Fibroblast of lung (primary cell): Measurements from ENCODE around the gene ZNF433. TPM values are rescaled to one million over a fixed set of nuclear protein-coding genes. Genes with fewer than 3 reads are reported as not detected.
"Not testable (repeated sequence)": the region's sequence is repeated elsewhere in the genome, so short reads cannot be mapped to it uniquely, and the experiment has no call there.

Experiments
- DNase-seq, 2 donors: peaks; one replicate each; pipeline versions ENCODE4 v3.0.0 to v3.0.0-alpha.2; 2010; ENCODE audit warnings: low read depth in 2 of 2
- H2AFZ ChIP-seq: 2 replicates; pipeline ENCODE4 v1.5.1; 2012; ENCODE audit warnings: low read length, control low read depth, inconsistent platforms
- H3K27ac ChIP-seq: 2 replicates; pipeline ENCODE4 v1.5.1; 2011; ENCODE audit warnings: low read length, control low read depth; ENCODE audit not compliant: insufficient read depth
- H3K27me3 ChIP-seq: 2 replicates; pipeline ENCODE4 v1.5.1; 2011; ENCODE audit warnings: mild to moderate bottlenecking, low read length; ENCODE audit not compliant: control insufficient read depth, insufficient read depth
- H3K36me3 ChIP-seq: 2 replicates; pipeline ENCODE4 v1.5.1; 2011; ENCODE audit warnings: low read length; ENCODE audit not compliant: control insufficient read depth, insufficient read depth
- H3K4me1 ChIP-seq: 2 replicates; pipeline ENCODE4 v1.5.1; 2011; ENCODE audit warnings: low read length; ENCODE audit not compliant: control insufficient read depth, insufficient read depth; ENCODE audit errors: extremely low read depth
- H3K4me2 ChIP-seq: 2 replicates; pipeline ENCODE4 v1.5.1; 2011; ENCODE audit warnings: low read length, control low read depth; ENCODE audit not compliant: insufficient read depth; ENCODE audit errors: extremely low read depth
- H3K4me3 ChIP-seq, 4 experiments: fragments of 200-600 bp in 1 of 4; sonication (generic) in 1 of 4; replicated peaks in 1 of 4; 2 replicates each; pipeline ENCODE4 v1.5.1; 2011 to 2016; ENCODE audit warnings: low read length in 4 of 4, low read depth in 3 of 4, mild to moderate bottlenecking in 3 of 4, control low read depth in 2 of 4, inconsistent platforms in 1 of 4, mixed read lengths in 1 of 4; ENCODE audit not compliant: insufficient read depth in 1 of 4; ENCODE audit errors: control extremely low read depth in 1 of 4
- H3K79me2 ChIP-seq: 2 replicates; pipeline ENCODE4 v1.5.1; 2012; ENCODE audit warnings: mild to moderate bottlenecking, low read length, inconsistent platforms; ENCODE audit not compliant: control insufficient read depth, insufficient read depth
- H3K9ac ChIP-seq: 2 replicates; pipeline ENCODE4 v1.5.1; 2011; ENCODE audit warnings: mild to moderate bottlenecking, low read length, control low read depth; ENCODE audit not compliant: insufficient read depth
- H3K9me3 ChIP-seq: 2 replicates; pipeline ENCODE4 v1.5.1; 2012; ENCODE audit warnings: low read depth, low read length; ENCODE audit not compliant: control insufficient read depth, insufficient read depth
- H4K20me1 ChIP-seq: 2 replicates; pipeline ENCODE4 v1.5.1; 2011; ENCODE audit warnings: low read length; ENCODE audit not compliant: control insufficient read depth, insufficient read depth; ENCODE audit errors: extremely low read depth
- EZH2 ChIP-seq: IDR thresholded peaks from 2 replicates; pipeline ENCODE4 v1.5.1; 2012; ENCODE audit warnings: low read length, control low read depth, mild to moderate bottlenecking; ENCODE audit errors: missing control alignments
- polyA plus RNA-seq, 2 donors: library from polyadenylated mRNA; depleted of rRNA in 1 of 2; stranded (reverse) in 1 of 2; unstranded in 1 of 2; fragments of >200 nt; gene quantifications; 2 replicates each; pipeline ENCODE4 v1.2.1, GENCODE V29; 2011 to 2012; ENCODE audit warnings: missing spikeins in 1 of 2
- total RNA-seq: library from RNA; depleted of rRNA; stranded (reverse); fragments of >200 nt; gene quantifications from 2 replicates; pipeline ENCODE4 v1.2.1, GENCODE V29; 2014
- TF ChIP-seq, protein P1 (sequence below), 2 donors: IDR thresholded peaks in 1 of 2; conservative IDR thresholded peaks in 1 of 2; 1 replicate in 1 of 2; 2 replicates in 1 of 2; pipeline ENCODE4 v1.5.1; 2011 to 2012; ENCODE audit warnings: low read length in 2 of 2, control low read depth in 1 of 2, inconsistent platforms in 1 of 2, low read depth in 1 of 2, mild to moderate bottlenecking in 1 of 2

Gene ZNF433
- total and polyA plus RNA-seq, 2 donors (not counting 1 experiment from before 2014, with no cell fraction given): 2.9 to 8.9 TPM

DNA sequence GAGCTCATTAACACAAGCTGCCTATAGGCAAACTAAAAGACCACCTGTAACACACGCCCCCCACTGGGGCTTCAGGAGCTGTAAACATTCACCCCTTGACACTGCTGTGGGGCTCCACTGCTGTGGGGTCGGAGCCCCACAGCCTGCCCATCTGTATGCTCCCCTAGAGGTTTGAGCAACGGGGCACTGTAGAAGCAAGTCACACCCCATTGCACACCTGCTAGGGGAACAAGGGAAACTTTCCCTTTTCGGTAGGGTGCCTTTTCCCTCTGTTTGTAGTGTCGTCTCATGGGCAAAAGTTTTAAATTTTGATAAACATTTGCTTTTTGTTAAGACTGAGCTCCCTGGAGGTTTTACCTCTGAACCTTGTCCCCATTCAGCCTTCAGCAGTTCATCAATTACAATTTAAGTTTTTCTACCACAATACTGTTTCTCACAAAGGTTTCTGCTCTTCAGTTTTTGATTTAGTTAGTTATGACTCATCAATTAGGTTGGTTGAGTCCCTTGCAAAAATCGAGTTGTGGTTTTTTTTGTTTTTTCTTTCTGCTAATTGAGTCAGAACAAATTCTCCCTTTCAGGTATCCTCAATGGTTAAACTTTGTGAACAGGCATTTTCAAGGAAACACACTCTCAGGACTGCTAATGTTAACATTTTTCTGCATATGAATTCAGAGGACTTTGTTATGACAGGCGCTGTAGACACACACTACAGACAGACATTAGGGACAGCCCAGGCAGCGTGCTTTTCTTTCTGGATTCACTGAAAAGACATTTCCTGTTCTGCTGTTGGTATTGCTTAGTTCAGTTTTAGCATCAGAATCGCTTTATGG lies 35.1 kb downstream of the ZNF433 start:
- no peak for TF ChIP-seq EZH2
- TF ChIP-seq, protein P1, sequence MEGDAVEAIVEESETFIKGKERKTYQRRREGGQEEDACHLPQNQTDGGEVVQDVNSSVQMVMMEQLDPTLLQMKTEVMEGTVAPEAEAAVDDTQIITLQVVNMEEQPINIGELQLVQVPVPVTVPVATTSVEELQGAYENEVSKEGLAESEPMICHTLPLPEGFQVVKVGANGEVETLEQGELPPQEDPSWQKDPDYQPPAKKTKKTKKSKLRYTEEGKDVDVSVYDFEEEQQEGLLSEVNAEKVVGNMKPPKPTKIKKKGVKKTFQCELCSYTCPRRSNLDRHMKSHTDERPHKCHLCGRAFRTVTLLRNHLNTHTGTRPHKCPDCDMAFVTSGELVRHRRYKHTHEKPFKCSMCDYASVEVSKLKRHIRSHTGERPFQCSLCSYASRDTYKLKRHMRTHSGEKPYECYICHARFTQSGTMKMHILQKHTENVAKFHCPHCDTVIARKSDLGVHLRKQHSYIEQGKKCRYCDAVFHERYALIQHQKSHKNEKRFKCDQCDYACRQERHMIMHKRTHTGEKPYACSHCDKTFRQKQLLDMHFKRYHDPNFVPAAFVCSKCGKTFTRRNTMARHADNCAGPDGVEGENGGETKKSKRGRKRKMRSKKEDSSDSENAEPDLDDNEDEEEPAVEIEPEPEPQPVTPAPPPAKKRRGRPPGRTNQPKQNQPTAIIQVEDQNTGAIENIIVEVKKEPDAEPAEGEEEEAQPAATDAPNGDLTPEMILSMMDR (conservative IDR thresholded peaks at IDR 0.05 in 1 of 2, IDR thresholded peaks at IDR 0.05 in 1 of 2; ENCODE audit: low read depth in 1 of 2, low read length in 2 of 2): no peak
- no peak overlapping the region for H3K9ac ChIP-seq
- H3K27me3 ChIP-seq: no peaks in the 10 kb centered on the region
- no peak overlapping the region for H3K4me3 ChIP-seq
- H3K36me3 ChIP-seq: no peaks in the 10 kb centered on the region
- no peak overlapping the region for H3K27ac ChIP-seq
- H3K79me2 ChIP-seq: peaks cover 2% of the 10 kb centered on the region
- peak in 1 of 2 donors; percentile 67 for DNase-seq
- no peaks in the 10 kb centered on the region for H3K9me3 ChIP-seq
- H3K4me2 ChIP-seq: no peak overlapping the region
- H3K4me1 ChIP-seq: no peaks in the 10 kb centered on the region
- no peak overlapping the region for H2AFZ ChIP-seq
- no peaks in the 10 kb centered on the region for H4K20me1 ChIP-seq

DNA sequence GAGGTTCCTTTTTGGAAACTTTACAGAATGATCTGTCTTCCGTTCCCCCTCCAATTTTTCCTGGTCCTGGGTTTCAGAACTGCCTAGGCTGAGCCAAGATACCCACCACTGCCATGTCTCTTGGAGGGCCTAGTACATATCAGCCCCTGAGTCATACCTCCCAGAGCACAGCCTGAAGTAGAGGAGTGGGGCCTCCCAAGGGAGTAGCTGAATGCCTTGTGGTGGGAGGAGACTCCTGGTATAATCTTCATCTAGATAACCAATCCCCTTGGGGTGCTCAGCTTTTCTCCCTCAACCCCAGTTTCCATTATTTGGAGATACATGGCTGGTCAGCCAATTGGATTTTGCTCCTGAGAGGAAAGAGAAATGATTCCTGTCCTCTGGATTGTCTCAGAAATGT lies 40.3 kb downstream of the ZNF433 start:
- no peak overlapping the region for H2AFZ ChIP-seq
- DNase-seq: peak in 1 of 2 donors; percentile 44
- H3K36me3 ChIP-seq: no peaks in the 10 kb centered on the region
- no peaks in the 10 kb centered on the region for H3K27me3 ChIP-seq
- H3K27ac ChIP-seq: no peak overlapping the region
- no peaks in the 10 kb centered on the region for H3K4me1 ChIP-seq
- TF ChIP-seq EZH2: no peak
- TF ChIP-seq, protein P1 (conservative IDR thresholded peaks at IDR 0.05 in 1 of 2, IDR thresholded peaks at IDR 0.05 in 1 of 2; ENCODE audit: low read depth in 1 of 2, low read length in 2 of 2): no peak
- H3K9ac ChIP-seq: no peak overlapping the region
- no peaks in the 10 kb centered on the region for H3K9me3 ChIP-seq
- no peaks in the 10 kb centered on the region for H4K20me1 ChIP-seq
- H3K4me2 ChIP-seq: no peak overlapping the region
- no peak overlapping the region for H3K4me3 ChIP-seq
- peaks cover 2% of the 10 kb centered on the region for H3K79me2 ChIP-seq

- H3K27ac ChIP-seq, H3K36me3 ChIP-seq, DNase-seq, H2AFZ ChIP-seq, H4K20me1 ChIP-seq, H3K4me3 ChIP-seq, H3K4me2 ChIP-seq, H3K4me1 ChIP-seq, H3K27me3 ChIP-seq, H3K79me2 ChIP-seq, H3K9me3 ChIP-seq, H3K9ac ChIP-seq: not testable (repeated sequence)
Observed at GRCh38 chr19:11991921-11992320, 43.6 kb downstream of the ZNF433 start.
